ENCODE results near the gene HMSD.
A peak's percentile ranks its signal among the peaks of the same experiment; 100 is the strongest.
"Not testable (repeated sequence)": the region's sequence is repeated elsewhere in the genome, so short reads cannot be mapped to it uniquely, and the experiment has no call there.

HMSD gene

GRCh38 chr18:63949068-63949737 lies at the start of gene HMSD:
HMSD (plus strand) TSS chr18:63949301; CDS start chr18:63953456, 4,155 bp downstream.
- DNase-seq = peak in 1 of 2 experiments; percentile 10

- DNase-seq = no peak
These were observed 45.1 kb upstream of the HMSD start for GRCh38 chr18:63903851-63904570.

- no peak for DNase-seq
These were observed 44.4 kb upstream of the HMSD start for GRCh38 chr18:63904694-63905093.

GRCh38 chr18:63905361-63905760 lies 43.7 kb upstream of the HMSD start:
- DNase-seq = no peak

- no peak for DNase-seq
These were observed 43.0 kb upstream of the HMSD start for GRCh38 chr18:63906056-63906455.

- DNase-seq = no peak
These were observed 41.4 kb upstream of the HMSD start, which contains the start of gene SERPINB10 for GRCh38 chr18:63907664-63908063. SERPINB10 (plus strand) TSS chr18:63907958; CDS start chr18:63915511, 7,553 bp downstream.

GRCh38 chr18:63908858-63909257 lies 40.2 kb upstream of the HMSD start:
- no peak for DNase-seq

GRCh38 chr18:63909870-63910269 lies 39.2 kb upstream of the HMSD start:
- no peak for DNase-seq

- DNase-seq = no peak
These were observed 31.3 kb upstream of the HMSD start for GRCh38 chr18:63917817-63918216.

GRCh38 chr18:63922049-63922448 lies 27.1 kb upstream of the HMSD start:
- DNase-seq = no peak

GRCh38 chr18:63924551-63924950 lies 24.6 kb upstream of the HMSD start:
- DNase-seq = no peak

- DNase-seq = no peak
These were observed 20.8 kb upstream of the HMSD start for GRCh38 chr18:63928331-63928730.

GRCh38 chr18:63929369-63929768 lies 19.7 kb upstream of the HMSD start:
- not testable (repeated sequence) for DNase-seq

GRCh38 chr18:63930773-63931354 lies 18.2 kb upstream of the HMSD start:
- no peak for DNase-seq

GRCh38 chr18:63936156-63936931 lies 12.8 kb upstream of the HMSD start:
- peak in 1 of 2 experiments; percentile 43 for DNase-seq

- DNase-seq = no peak
These were observed 12.1 kb upstream of the HMSD start for GRCh38 chr18:63936932-63937393.

- no peak for DNase-seq
These were observed 9.1 kb upstream of the HMSD start for GRCh38 chr18:63940008-63940407.

- DNase-seq = not testable (repeated sequence)
These were observed 8.5 kb upstream of the HMSD start for GRCh38 chr18:63940543-63941050.

- no peak for DNase-seq
These were observed 1.9 kb upstream of the HMSD start for GRCh38 chr18:63947051-63947790.

- DNase-seq = no peak
These were observed 2.2 kb downstream of the HMSD start for GRCh38 chr18:63951302-63951705.

- peak in 1 of 2 experiments; percentile 58 for DNase-seq
These were observed 4.7 kb downstream of the HMSD start for GRCh38 chr18:63953811-63954210.

- DNase-seq = no peak
These were observed 7.7 kb downstream of the HMSD start for GRCh38 chr18:63956755-63957154.
